Measurements from ENCODE around the gene CYP2A7.
"Not testable (repeated sequence)": the region's sequence is repeated elsewhere in the genome, so short reads cannot be mapped to it uniquely, and the experiment has no call there.

Gene CYP2A7

GRCh38 chr19:40846722-40847121 lies 35.3 kb downstream of the CYP2A7 start:
- H3K4me1 ChIP-seq (ENCODE audit: control insufficient read depth, insufficient read depth, low read length); H3K4me3 ChIP-seq (ENCODE audit: low read depth, low read length); POLR2A ChIA-PET; H3K36me3 ChIP-seq (ENCODE audit: control insufficient read depth in 2 of 2, insufficient read depth in 1 of 2, low read length in 2 of 2); H3K27ac ChIP-seq (ENCODE audit: extremely low read depth, low read depth, low read length); H3K9me3 ChIP-seq (ENCODE audit: control insufficient read depth, insufficient read depth, low read depth, low read length); CTCF ChIA-PET: not testable (repeated sequence)
- peak; percentile 55 for TF ChIP-seq SCRT2 (tag by site-specific recombination; IDR thresholded peaks at IDR 0.05)

GRCh38 chr19:40843653-40844052 lies 38.4 kb downstream of the CYP2A7 start:
- POLR2A ChIA-PET; H3K4me3 ChIP-seq (ENCODE audit: low read depth, low read length); CTCF ChIA-PET; H3K36me3 ChIP-seq (ENCODE audit: control insufficient read depth in 2 of 2, insufficient read depth in 1 of 2, low read length in 2 of 2); H3K9me3 ChIP-seq (ENCODE audit: control insufficient read depth, insufficient read depth, low read depth, low read length); H3K4me1 ChIP-seq (ENCODE audit: control insufficient read depth, insufficient read depth, low read length); H3K27ac ChIP-seq (ENCODE audit: extremely low read depth, low read depth, low read length): not testable (repeated sequence)
- TF ChIP-seq KLF1 (tag by site-specific recombination; IDR thresholded peaks at IDR 0.05): peak; percentile 66

- H3K27ac ChIP-seq (ENCODE audit: extremely low read depth, low read depth, low read length); H3K9me3 ChIP-seq (ENCODE audit: control insufficient read depth, insufficient read depth, low read depth, low read length); H3K4me1 ChIP-seq (ENCODE audit: control insufficient read depth, insufficient read depth, low read length); H3K36me3 ChIP-seq (ENCODE audit: control insufficient read depth in 2 of 2, insufficient read depth in 1 of 2, low read length in 2 of 2); POLR2A ChIA-PET; H3K4me3 ChIP-seq (ENCODE audit: low read depth, low read length): not testable (repeated sequence)
- CTCF ChIA-PET: interaction anchor here (0.6 kb wide), 1 partner anchor 14 kb away, joined by 3 read pairs; no protein-coding TSS in a partner anchor
These were observed 38.9 kb downstream of the CYP2A7 start for GRCh38 chr19:40842997-40843652.

GRCh38 chr19:40842012-40842411 lies 40.0 kb downstream of the CYP2A7 start:
- H3K9me3 ChIP-seq (ENCODE audit: control insufficient read depth, insufficient read depth, low read depth, low read length); H3K36me3 ChIP-seq (ENCODE audit: control insufficient read depth in 2 of 2, insufficient read depth in 1 of 2, low read length in 2 of 2); POLR2A ChIA-PET; H3K4me3 ChIP-seq (ENCODE audit: low read depth, low read length); CTCF ChIA-PET; H3K27ac ChIP-seq (ENCODE audit: extremely low read depth, low read depth, low read length); H3K4me1 ChIP-seq (ENCODE audit: control insufficient read depth, insufficient read depth, low read length): not testable (repeated sequence)

- peak; percentile 50; the same call in 1 of the 2 replicates for TF ChIP-seq ZNF112 (tag by site-specific recombination; IDR thresholded peaks at IDR 0.05)
- TF ChIP-seq ZNF148 (tag by site-specific recombination; IDR thresholded peaks at IDR 0.05; ENCODE audit: borderline replicate concordance): 0 out of 2 replicates have a peak, but pooled peaks have one; percentile 51
- TF ChIP-seq ZNF555 (tag by site-specific recombination; conservative IDR thresholded peaks at IDR 0.05): 0 out of 2 replicates have a peak, but pooled peaks have one; percentile 9
- peak; percentile 95 for TF ChIP-seq PRDM1 (tag by site-specific recombination; IDR thresholded peaks at IDR 0.05)
- peak; percentile 71; the same call in 1 of the 2 replicates for TF ChIP-seq ZNF521 (tag by site-specific recombination; IDR thresholded peaks at IDR 0.05)
- peak; percentile 99 for TF ChIP-seq ZNF366 (tag by site-specific recombination; conservative IDR thresholded peaks at IDR 0.05)
- H3K36me3 ChIP-seq (ENCODE audit: control insufficient read depth in 2 of 2, insufficient read depth in 1 of 2, low read length in 2 of 2); POLR2A ChIA-PET; H3K4me1 ChIP-seq (ENCODE audit: control insufficient read depth, insufficient read depth, low read length); H3K9me3 ChIP-seq (ENCODE audit: control insufficient read depth, insufficient read depth, low read depth, low read length); H3K27ac ChIP-seq (ENCODE audit: extremely low read depth, low read depth, low read length); H3K4me3 ChIP-seq (ENCODE audit: low read depth, low read length): not testable (repeated sequence)
- CTCF ChIA-PET: interaction anchor here (0.6 to 0.9 kb wide), 2 partner anchors 19 to 289 kb away, joined by 3 read pairs; no protein-coding TSS in a partner anchor
These were observed 43.6 kb downstream of the CYP2A7 start for GRCh38 chr19:40838477-40838876.
